K562 (cell line): ENCODE data around the gene ABHD12. TPM values are rescaled to one million over a fixed set of nuclear protein-coding genes. Genes with fewer than 3 reads are reported as not detected.

Experiments
- HEY1 ChIP-seq: fragments of 250-450 bp; sonication (Bioruptor Pico); IDR thresholded peaks from 2 replicates; pipeline ENCODE4 v1.5.0; 2020; ENCODE audit warnings: mild to moderate bottlenecking, moderate library complexity, borderline replicate concordance
- HSF4 ChIP-seq: fragments of 250-450 bp; sonication (Bioruptor Pico); IDR thresholded peaks from 2 replicates; pipeline ENCODE4 v2.1.2; 2022; ENCODE audit warnings: mild to moderate bottlenecking, moderate library complexity, borderline replicate concordance
- IFI16 ChIP-seq: fragments of 250-450 bp; sonication (Bioruptor Pico); IDR thresholded peaks from 2 replicates; pipeline ENCODE4 v2.1.2; 2022; ENCODE audit warnings: mild to moderate bottlenecking, inconsistent platforms
- ILK ChIP-seq: fragments of 450-650 bp; IDR thresholded peaks from 2 replicates; pipeline ENCODE4 v1.6.1; 2016; ENCODE audit warnings: missing genetic modification characterization, low read depth, mild to moderate bottlenecking, missing compliant biosample characterization, moderate library complexity, borderline replicate concordance
- MEF2D ChIP-seq: conservative IDR thresholded peaks from 2 replicates; pipeline ENCODE4 v1.6.1; 2016; ENCODE audit warnings: low read depth, missing genetic modification characterization, missing compliant biosample characterization
- POLR3A ChIP-seq: IDR thresholded peaks from 2 replicates; pipeline ENCODE4 v1.6.1; 2011; ENCODE audit warnings: borderline replicate concordance, mild to moderate bottlenecking, moderate library complexity; ENCODE audit not compliant: insufficient read length, insufficient read depth; ENCODE audit errors: extremely low read depth
- RBFOX2 ChIP-seq: fragments of 200-400 bp; formaldehyde crosslinking; IDR thresholded peaks from 2 replicates; pipeline ENCODE4 v1.6.1; 2017; ENCODE audit warnings: low read depth, mild to moderate bottlenecking, low read length, moderate library complexity
- SAP30 ChIP-seq: fragments of 200-600 bp; sonication (generic); IDR thresholded peaks from 2 replicates; pipeline ENCODE4 v1.6.1; 2012; ENCODE audit warnings: borderline replicate concordance, low read depth, mild to moderate bottlenecking, moderate library complexity, low read length, control low read depth, inconsistent platforms; ENCODE audit not compliant: insufficient read depth, poor library complexity, severe bottlenecking
- TAF15 ChIP-seq: fragments of 200-400 bp; formaldehyde crosslinking; IDR thresholded peaks from 2 replicates; pipeline ENCODE4 v1.6.1; 2017; ENCODE audit warnings: mild to moderate bottlenecking, low read depth, low read length, moderate library complexity
- TGIF2 ChIP-seq: sonication (generic); formaldehyde crosslinking; IDR thresholded peaks from 2 replicates; pipeline ENCODE4 v1.8.1; 2022; ENCODE audit warnings: mild to moderate bottlenecking, missing genetic modification reagents, moderate library complexity
- TRIM24 ChIP-seq, 2 experiments: fragments of 450-650 bp; IDR thresholded peaks; 2 replicates each; pipeline ENCODE4 v1.6.1; 2016
- UBTF ChIP-seq, 2 experiments: IDR thresholded peaks; 2 replicates each; pipeline ENCODE4 v1.6.1; 2012; ENCODE audit warnings: improper control_type of control experiment in 2 of 2, low read depth in 2 of 2, low read length in 2 of 2, borderline replicate concordance in 1 of 2
- ZFP36 ChIP-seq: fragments of 150-350 bp; IDR thresholded peaks from 2 replicates; pipeline ENCODE4 v1.6.1; 2018; ENCODE audit warnings: low read length, low read depth; ENCODE audit not compliant: partially characterized antibody
- ZFX ChIP-seq: sonication (generic); formaldehyde crosslinking; IDR thresholded peaks from 2 replicates; pipeline ENCODE4 v1.8.0; 2022; ENCODE audit warnings: mild to moderate bottlenecking, missing genetic modification reagents, moderate library complexity
- ZNF121 ChIP-seq: sonication (generic); formaldehyde crosslinking; conservative IDR thresholded peaks from 2 replicates; pipeline ENCODE4 v1.8.0; 2022; ENCODE audit warnings: missing genetic modification reagents
- ZNF395 ChIP-seq: fragments of 200-800 bp; sonication (Bioruptor generic); IDR thresholded peaks from 2 replicates; pipeline ENCODE4 v1.6.1; 2017; ENCODE audit warnings: missing genetic modification characterization, missing compliant biosample characterization
- polyA plus RNA-seq, 8 experiments: library from polyadenylated mRNA; depleted of rRNA in 4 of 8; stranded (reverse) in 5 of 8; unstranded in 3 of 8; fragments of >200 nt; fragmentation: Nextera tagmentation in 2 of 8; fragmentation: Illumina TruSeq in 1 of 8; extraction: Ambion mirVana in 2 of 8; extraction: Trizol in 1 of 8; gene quantifications; 2 replicates each; pipeline versions ENCODE4 v1.2.1 to v1.2.3, GENCODE V29; 2011 to 2014; ENCODE audit warnings: inconsistent platforms in 1 of 8, missing spikeins in 1 of 8
- total RNA-seq, 7 experiments: library from RNA; depleted of rRNA in 6 of 7; stranded (reverse); fragments of >200 nt in 6 of 7; fragmentation: Illumina TruSeq in 2 of 7; extraction: Trizol in 2 of 7; gene quantifications; 2 replicates each; pipeline versions ENCODE4 v1.2.1 to v1.2.3, GENCODE V29; 2011 to 2021; ENCODE audit warnings: low replicate concordance in 1 of 7
- TF ChIP-seq, protein P1 (sequence below): fragments of 200-800 bp; sonication (Bioruptor generic); IDR thresholded peaks from 2 replicates; pipeline ENCODE4 v1.6.1; 2016; ENCODE audit warnings: missing genetic modification characterization, missing compliant biosample characterization

The ABHD12 gene
- total and polyA plus RNA-seq, 9 of the 15 experiments (the other 6 are each of a cell fraction or from before 2014, with no cell fraction given): 0.65 to 15.6 (median 9.1) TPM

DNA sequence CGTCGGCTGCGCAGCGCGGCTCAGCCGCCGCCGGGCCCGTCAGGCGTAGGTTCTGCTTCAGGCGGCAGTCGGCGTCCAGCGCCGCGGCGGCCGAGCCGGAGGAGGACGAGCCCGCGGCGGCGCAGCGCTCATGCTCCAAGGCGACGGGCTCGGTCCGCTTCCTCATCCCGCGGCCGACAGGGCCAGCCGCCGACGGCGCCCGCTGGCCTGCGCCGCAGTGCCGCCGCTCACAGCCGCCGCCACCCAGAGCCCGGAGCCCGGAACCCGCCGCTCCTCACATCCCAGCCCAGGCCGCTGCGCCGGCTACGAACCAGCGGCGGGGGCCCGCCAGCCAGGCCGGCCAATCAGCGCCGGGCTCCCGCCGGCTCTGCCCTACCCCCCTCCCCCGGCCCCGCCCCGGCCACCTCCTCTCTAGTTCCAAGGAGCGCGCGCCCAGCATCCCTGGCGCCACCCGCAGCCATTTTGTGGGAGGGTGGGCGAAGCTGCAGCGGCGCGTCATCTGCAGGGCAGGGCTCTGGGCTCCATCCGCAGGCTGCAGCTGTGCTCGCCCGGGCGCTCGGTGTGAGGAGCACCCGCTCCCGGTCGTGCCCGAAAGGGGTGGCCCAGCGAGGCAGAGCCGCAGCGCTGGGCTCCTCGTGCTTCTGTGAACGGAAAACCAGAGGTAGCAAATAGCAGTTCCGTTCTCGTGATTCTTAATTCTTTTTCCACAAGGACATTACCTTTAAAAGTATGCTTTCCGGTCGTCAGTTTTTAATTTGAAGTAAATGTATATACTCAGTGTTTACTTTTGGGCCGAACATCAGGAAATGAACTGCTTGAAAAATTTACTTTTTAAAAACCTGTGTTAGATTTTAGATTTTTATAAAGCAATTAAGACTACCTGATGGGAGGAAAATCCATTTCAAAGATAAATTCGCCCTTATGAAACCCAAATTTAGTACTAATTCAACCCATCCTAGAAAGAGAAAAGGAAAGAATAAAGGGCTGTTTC lies at the start of gene ABHD12 (continued):
- TF ChIP-seq, protein P1, sequence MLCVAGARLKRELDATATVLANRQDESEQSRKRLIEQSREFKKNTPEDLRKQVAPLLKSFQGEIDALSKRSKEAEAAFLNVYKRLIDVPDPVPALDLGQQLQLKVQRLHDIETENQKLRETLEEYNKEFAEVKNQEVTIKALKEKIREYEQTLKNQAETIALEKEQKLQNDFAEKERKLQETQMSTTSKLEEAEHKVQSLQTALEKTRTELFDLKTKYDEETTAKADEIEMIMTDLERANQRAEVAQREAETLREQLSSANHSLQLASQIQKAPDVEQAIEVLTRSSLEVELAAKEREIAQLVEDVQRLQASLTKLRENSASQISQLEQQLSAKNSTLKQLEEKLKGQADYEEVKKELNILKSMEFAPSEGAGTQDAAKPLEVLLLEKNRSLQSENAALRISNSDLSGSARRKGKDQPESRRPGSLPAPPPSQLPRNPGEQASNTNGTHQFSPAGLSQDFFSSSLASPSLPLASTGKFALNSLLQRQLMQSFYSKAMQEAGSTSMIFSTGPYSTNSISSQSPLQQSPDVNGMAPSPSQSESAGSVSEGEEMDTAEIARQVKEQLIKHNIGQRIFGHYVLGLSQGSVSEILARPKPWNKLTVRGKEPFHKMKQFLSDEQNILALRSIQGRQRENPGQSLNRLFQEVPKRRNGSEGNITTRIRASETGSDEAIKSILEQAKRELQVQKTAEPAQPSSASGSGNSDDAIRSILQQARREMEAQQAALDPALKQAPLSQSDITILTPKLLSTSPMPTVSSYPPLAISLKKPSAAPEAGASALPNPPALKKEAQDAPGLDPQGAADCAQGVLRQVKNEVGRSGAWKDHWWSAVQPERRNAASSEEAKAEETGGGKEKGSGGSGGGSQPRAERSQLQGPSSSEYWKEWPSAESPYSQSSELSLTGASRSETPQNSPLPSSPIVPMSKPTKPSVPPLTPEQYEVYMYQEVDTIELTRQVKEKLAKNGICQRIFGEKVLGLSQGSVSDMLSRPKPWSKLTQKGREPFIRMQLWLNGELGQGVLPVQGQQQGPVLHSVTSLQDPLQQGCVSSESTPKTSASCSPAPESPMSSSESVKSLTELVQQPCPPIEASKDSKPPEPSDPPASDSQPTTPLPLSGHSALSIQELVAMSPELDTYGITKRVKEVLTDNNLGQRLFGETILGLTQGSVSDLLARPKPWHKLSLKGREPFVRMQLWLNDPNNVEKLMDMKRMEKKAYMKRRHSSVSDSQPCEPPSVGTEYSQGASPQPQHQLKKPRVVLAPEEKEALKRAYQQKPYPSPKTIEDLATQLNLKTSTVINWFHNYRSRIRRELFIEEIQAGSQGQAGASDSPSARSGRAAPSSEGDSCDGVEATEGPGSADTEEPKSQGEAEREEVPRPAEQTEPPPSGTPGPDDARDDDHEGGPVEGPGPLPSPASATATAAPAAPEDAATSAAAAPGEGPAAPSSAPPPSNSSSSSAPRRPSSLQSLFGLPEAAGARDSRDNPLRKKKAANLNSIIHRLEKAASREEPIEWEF (CRISPR knock-in tag): no peak
- peak; percentile 38 for TF ChIP-seq ZFX (CRISPR knock-in tag)
- TF ChIP-seq RBFOX2: peak; percentile 80
- TF ChIP-seq TAF15: no peak
- TF ChIP-seq ZNF121: no peak
- no peak for TF ChIP-seq SAP30
- TF ChIP-seq ZNF395 (CRISPR knock-in tag): peak; percentile 39; the same call in 1 of the 2 replicates
- TF ChIP-seq MEF2D (tag): no peak
- TF ChIP-seq UBTF (IDR thresholded peaks at IDR 0.05; ENCODE audit: borderline replicate concordance in 1 of 2, low read depth in 2 of 2, low read length in 2 of 2): peak in 1 of 2 experiments; percentile 64; a peak in 2 of 4 replicates
- TF ChIP-seq ILK (tag): no peak
- TF ChIP-seq TGIF2 (CRISPR knock-in tag): no peak
- TF ChIP-seq TRIM24 (IDR thresholded peaks at IDR 0.05): no peak
- TF ChIP-seq ZFP36: no peak
- TF ChIP-seq HSF4 (CRISPR knock-in tag): no peak
- no peak for TF ChIP-seq IFI16 (CRISPR knock-in tag)
- TF ChIP-seq POLR3A: no peak
- no peak for TF ChIP-seq HEY1 (CRISPR knock-in tag)
